ENCODE results near the gene C2orf42. TPM values are rescaled to one million over a fixed set of nuclear protein-coding genes. Genes with fewer than 3 reads are reported as not detected.
A peak's percentile ranks its signal among the peaks of the same experiment; 100 is the strongest.
"Not testable (repeated sequence)": the region's sequence is repeated elsewhere in the genome, so short reads cannot be mapped to it uniquely, and the experiment has no call there.

The C2orf42 gene
- total RNA-seq, 4 donors from 2014 or later = 14.4 to 18.6 (median 16.1) TPM

DNA sequence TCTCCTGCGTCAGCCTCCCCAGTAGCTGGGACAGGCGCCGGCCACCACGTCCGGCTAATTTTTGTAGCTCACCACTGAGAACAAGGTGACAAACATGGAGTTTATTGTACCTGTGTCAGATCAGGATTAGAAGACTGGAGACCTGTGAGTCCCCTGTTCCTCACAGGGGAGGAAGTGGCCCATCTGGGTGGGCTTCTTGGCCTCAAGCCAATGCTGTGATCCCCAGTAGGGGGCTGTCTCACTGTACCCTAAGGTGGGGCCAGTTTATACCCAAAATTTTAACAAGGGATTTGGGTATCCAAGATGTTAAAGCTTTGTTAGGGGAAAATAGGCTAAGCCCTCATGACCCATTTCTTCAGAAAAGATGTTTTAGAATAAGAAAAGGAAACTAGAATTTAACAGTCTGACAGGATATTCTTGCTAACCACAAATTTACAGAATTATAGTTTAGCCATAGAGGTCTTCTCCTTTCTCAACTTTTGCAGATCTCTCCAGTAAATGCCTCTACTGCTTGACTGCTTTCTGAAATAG lies 87.2 kb downstream of the C2orf42 start:
- Histone ChIP-seq H3K27ac (peak overlapping the region; percentile 33 to 76 (median 68)), H3K27me3 (no peaks in the 10 kb centered on the region), H3K36me3 (no peaks in the 10 kb centered on the region), H3K9me3 (no peaks in the 10 kb centered on the region), H3K4me1 (peaks cover 0 to 39% (median 28%) of the 10 kb centered on the region in 4 donors), H3K4me3 (no peak overlapping the region)
- no peak for DNase-seq (ENCODE audit: low spot score in 2 of 2)
- TF ChIP-seq POLR2A (IDR thresholded peaks at IDR 0.05) (no peak), EP300 (IDR thresholded peaks at IDR 0.05) (no peak)
- TF ChIP-seq, protein P1, sequence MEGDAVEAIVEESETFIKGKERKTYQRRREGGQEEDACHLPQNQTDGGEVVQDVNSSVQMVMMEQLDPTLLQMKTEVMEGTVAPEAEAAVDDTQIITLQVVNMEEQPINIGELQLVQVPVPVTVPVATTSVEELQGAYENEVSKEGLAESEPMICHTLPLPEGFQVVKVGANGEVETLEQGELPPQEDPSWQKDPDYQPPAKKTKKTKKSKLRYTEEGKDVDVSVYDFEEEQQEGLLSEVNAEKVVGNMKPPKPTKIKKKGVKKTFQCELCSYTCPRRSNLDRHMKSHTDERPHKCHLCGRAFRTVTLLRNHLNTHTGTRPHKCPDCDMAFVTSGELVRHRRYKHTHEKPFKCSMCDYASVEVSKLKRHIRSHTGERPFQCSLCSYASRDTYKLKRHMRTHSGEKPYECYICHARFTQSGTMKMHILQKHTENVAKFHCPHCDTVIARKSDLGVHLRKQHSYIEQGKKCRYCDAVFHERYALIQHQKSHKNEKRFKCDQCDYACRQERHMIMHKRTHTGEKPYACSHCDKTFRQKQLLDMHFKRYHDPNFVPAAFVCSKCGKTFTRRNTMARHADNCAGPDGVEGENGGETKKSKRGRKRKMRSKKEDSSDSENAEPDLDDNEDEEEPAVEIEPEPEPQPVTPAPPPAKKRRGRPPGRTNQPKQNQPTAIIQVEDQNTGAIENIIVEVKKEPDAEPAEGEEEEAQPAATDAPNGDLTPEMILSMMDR (IDR thresholded peaks at IDR 0.05) = no peak
- 81 to 90% methylated on average over 5 of the region's 5 CpGs for WGBS, 2 donors

DNA sequence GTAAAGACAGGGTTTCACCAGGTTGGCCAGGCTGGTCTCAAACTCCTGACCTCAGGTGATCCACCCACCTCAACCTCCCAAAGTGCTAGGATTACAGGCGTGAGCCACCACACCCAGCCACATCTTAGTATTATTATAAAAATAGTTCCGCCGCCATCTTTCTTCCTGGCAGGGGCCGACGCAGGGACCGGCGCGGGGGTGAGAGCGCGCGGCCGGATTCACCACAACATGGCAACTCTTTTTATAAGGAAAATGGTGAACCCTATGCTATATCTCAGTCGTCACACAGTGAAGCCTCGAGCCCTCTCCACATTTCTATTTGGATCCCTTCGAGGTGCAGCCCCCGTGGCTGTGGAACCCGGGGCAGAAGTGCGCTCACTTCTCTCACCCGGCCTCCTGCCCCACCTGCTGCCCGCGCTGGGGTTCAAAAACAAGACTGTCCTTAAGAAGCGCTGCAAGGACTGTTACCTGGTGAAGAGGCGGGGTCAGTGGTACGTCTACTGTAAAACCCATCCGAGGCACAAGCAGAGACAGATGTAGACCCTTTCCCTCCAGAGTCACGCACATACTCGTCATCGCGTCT lies 88.4 kb downstream of the C2orf42 start:
- not testable (repeated sequence) for H3K9me3 ChIP-seq; H3K27me3 ChIP-seq; H3K4me3 ChIP-seq; H3K36me3 ChIP-seq; DNase-seq (ENCODE audit: low spot score in 2 of 2)
- H3K4me1 ChIP-seq = peaks cover 0 to 27% (median 16%) of the 10 kb centered on the region in 4 donors
- WGBS, 2 donors = 93 to 94% methylated on average over 26 to 29 of the region's 29 CpGs
- peak overlapping the region in 2 of 4 donors; percentile 39 to 40 for H3K27ac ChIP-seq

DNA sequence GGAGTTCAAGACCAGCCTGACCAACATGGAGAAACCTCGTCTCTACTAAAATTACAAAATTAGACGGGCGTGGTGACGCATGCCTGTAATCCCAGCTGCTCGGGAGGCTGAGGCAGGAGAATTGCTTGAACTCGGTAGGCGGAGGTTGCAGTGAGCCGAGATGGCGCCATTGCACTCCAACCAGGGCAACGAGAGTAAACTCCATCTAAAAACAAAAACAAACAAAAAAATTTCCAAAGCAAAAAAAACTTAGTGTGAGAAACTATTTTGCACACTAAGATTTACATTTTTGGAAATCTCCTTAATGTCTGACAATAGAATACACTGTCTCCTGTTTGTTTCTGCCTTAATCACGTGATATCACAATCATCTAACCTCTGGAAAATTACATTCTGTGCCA lies 89.1 kb downstream of the C2orf42 start:
- not testable (repeated sequence) for H3K9me3 ChIP-seq; H3K27me3 ChIP-seq; DNase-seq (ENCODE audit: low spot score in 2 of 2); H3K4me3 ChIP-seq; H3K36me3 ChIP-seq
- Histone ChIP-seq H3K27ac (peak overlapping the region in 2 of 4 donors; percentile 39 to 40), H3K4me1 (peaks cover 0 to 26% (median 13%) of the 10 kb centered on the region in 4 donors)
- 80 to 82% methylated on average over 11 of the region's 11 CpGs for WGBS, 2 donors

DNA sequence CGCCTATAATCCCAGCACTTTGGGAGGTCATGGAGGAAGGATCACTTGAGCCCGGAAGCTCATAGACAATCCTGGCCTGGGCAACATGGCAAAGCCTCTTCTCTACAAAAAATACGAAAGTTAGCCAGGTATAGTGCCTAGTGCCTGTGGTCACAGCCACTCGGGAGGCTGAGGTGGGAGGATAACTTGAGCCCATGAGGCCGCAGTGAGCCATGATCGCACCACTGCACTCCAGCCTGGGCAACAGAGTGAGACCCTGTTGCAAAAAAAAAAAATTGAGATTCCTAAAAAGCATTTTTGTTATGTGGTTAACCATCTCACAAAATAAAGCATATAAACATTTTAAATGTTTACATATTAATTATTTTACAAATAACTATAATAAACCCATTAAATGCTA lies 89.6 kb downstream of the C2orf42 start:
- DNase-seq (ENCODE audit: low spot score in 2 of 2) = no peak
- TF ChIP-seq, protein P1 (IDR thresholded peaks at IDR 0.05) = no peak
- TF ChIP-seq POLR2A (IDR thresholded peaks at IDR 0.05) (no peak), EP300 (IDR thresholded peaks at IDR 0.05) (no peak)
- H3K27ac ChIP-seq = peak overlapping the region in 1 of 4 donors; percentile 24
- H3K36me3 ChIP-seq = no peaks in the 10 kb centered on the region
- WGBS, 2 donors = 94 to 97% methylated on average over 6 of the region's 6 CpGs
- no peaks in the 10 kb centered on the region for H3K9me3 ChIP-seq
- H3K27me3 ChIP-seq = no peaks in the 10 kb centered on the region
- peaks cover 0 to 31% (median 16%) of the 10 kb centered on the region in 4 donors for H3K4me1 ChIP-seq
- H3K4me3 ChIP-seq = no peak overlapping the region

Other genes starting within 250 kb of the C2orf42 start
- 10 to 100 TPM in 1 of 4 donors, 1 to 10 TPM in 3; 2.5 to 11.2 (median 5.1) TPM for gene ASPRV1, start 229.4 kb downstream of the C2orf42 start, total RNA-seq
- 100 to 1,000 TPM; 157 to 203 (median 188) TPM for gene PCBP1, start 103.5 kb downstream of the C2orf42 start, total RNA-seq
- 100 to 1,000 TPM in 2 of 4 donors, 10 to 100 TPM in 2; 74.1 to 141 (median 106) TPM for gene TIA1, start 57.6 kb upstream of the C2orf42 start, total RNA-seq
- gene PCYOX1, start 67.1 kb upstream of the C2orf42 start, total RNA-seq = 10 to 100 TPM; 22.8 to 62.7 (median 54.3) TPM
- gene SNRPG, start 102.7 kb upstream of the C2orf42 start, total RNA-seq = 100 to 1,000 TPM in 2 of 4 donors, 10 to 100 TPM in 2; 47.7 to 129 (median 87.5) TPM
- 10 to 100 TPM in 3 of 4 donors, 1 to 10 TPM in 1; 8.2 to 18.3 (median 13.5) TPM for gene FAM136A, start 111.0 kb upstream of the C2orf42 start, total RNA-seq